ENCODE results near the gene KRTAP10-7. TPM values are rescaled to one million over a fixed set of nuclear protein-coding genes. Genes with fewer than 3 reads are reported as not detected.
"Not testable (repeated sequence)": the region's sequence is repeated elsewhere in the genome, so short reads cannot be mapped to it uniquely, and the experiment has no call there.

KRTAP10-7 gene
- total RNA-seq, 1 donor from 2014 or later: not detected

- TF ChIP-seq, protein P1, sequence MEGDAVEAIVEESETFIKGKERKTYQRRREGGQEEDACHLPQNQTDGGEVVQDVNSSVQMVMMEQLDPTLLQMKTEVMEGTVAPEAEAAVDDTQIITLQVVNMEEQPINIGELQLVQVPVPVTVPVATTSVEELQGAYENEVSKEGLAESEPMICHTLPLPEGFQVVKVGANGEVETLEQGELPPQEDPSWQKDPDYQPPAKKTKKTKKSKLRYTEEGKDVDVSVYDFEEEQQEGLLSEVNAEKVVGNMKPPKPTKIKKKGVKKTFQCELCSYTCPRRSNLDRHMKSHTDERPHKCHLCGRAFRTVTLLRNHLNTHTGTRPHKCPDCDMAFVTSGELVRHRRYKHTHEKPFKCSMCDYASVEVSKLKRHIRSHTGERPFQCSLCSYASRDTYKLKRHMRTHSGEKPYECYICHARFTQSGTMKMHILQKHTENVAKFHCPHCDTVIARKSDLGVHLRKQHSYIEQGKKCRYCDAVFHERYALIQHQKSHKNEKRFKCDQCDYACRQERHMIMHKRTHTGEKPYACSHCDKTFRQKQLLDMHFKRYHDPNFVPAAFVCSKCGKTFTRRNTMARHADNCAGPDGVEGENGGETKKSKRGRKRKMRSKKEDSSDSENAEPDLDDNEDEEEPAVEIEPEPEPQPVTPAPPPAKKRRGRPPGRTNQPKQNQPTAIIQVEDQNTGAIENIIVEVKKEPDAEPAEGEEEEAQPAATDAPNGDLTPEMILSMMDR (IDR thresholded peaks at IDR 0.05; ENCODE audit: insufficient read depth, low read length, poor library complexity, severe bottlenecking): no peak
- Histone ChIP-seq H3K36me3 (ENCODE audit: control insufficient read depth, insufficient read depth, low read length) (no peaks in the 10 kb centered on the region), H3K27me3 (ENCODE audit: control insufficient read depth, insufficient read depth, low read length) (no peaks in the 10 kb centered on the region), H3K4me3 (ENCODE audit: low read depth, low read length) (no peak overlapping the region)
- no peak for DNase-seq (ENCODE audit: low read depth)
These were observed 25.9 kb downstream of the KRTAP10-7 start for GRCh38 chr21:44626262-44626661.

DNA sequence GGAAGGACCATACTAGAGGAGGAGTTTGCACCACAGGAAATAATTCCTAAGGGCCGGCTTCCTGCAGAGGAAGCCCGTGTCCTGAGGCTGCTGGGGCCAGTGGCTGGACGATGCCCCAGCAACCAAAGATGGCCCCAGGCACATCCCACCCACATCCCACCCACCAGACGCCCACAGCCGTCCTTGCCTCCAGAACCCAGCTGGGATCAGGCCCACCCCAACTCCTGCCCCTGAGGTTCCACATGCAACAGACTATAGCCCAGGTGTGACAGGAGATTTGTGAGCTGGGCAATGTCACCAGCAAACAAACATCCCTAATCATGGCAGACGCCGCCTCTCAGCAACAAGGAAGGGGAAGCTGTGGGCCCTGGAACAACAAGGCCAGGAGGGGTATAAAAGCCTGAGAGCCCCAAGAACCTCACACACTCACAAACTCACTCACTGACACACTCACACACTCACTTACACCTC lies 26.3 kb downstream of the KRTAP10-7 start, which contains the start of gene KRTAP10-9:
KRTAP10-9 (plus strand) TSS at position 421 of the 471 bp plus-strand sequence. CDS start 79 bp downstream, outside the sequence.
- TF ChIP-seq, protein P1 (IDR thresholded peaks at IDR 0.05; ENCODE audit: insufficient read depth, low read length, poor library complexity, severe bottlenecking): no peak
- no peaks in the 10 kb centered on the region for H3K27me3 ChIP-seq (ENCODE audit: control insufficient read depth, insufficient read depth, low read length)
- no peaks in the 10 kb centered on the region for H3K36me3 ChIP-seq (ENCODE audit: control insufficient read depth, insufficient read depth, low read length)
- DNase-seq (ENCODE audit: low read depth): no peak
- no peak within 1 kb of the TSS for H3K4me3 ChIP-seq (ENCODE audit: low read depth, low read length)

DNA sequence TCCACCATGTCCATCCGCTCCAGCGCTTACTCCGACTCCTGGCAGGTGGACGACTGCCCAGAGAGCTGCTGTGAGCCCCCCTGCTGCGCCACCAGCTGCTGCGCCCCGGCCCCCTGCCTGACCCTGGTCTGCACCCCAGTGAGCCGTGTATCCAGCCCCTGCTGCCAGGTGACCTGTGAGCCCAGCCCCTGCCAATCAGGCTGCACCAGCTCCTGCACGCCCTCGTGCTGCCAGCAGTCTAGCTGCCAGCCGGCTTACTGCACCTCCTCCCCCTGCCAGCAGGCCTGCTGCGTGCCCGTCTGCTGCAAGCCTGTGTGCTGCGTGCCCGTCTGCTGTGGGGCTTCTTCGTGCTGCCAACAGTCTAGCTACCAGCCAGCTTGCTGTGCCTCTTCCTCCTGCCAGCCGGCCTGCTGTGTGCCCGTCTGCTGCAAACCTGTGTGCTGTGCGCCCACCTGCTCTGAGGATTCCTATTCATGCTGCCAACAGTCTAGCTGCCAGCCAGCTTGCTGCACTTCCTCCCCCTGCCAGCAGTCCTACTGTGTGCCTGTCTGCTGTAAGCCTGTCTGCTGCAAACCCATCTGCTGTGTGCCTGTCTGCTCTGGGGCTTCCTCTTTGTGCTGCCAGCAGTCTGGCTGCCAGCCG lies 26.9 kb downstream of the KRTAP10-7 start:
- H3K4me3 ChIP-seq (ENCODE audit: low read depth, low read length); H3K36me3 ChIP-seq (ENCODE audit: control insufficient read depth, insufficient read depth, low read length); H3K27me3 ChIP-seq (ENCODE audit: control insufficient read depth, insufficient read depth, low read length); DNase-seq (ENCODE audit: low read depth): not testable (repeated sequence)

GRCh38 chr21:44627831-44628233 lies 27.4 kb downstream of the KRTAP10-7 start:
- H3K36me3 ChIP-seq (ENCODE audit: control insufficient read depth, insufficient read depth, low read length); H3K4me3 ChIP-seq (ENCODE audit: low read depth, low read length); DNase-seq (ENCODE audit: low read depth); H3K27me3 ChIP-seq (ENCODE audit: control insufficient read depth, insufficient read depth, low read length): not testable (repeated sequence)

DNA sequence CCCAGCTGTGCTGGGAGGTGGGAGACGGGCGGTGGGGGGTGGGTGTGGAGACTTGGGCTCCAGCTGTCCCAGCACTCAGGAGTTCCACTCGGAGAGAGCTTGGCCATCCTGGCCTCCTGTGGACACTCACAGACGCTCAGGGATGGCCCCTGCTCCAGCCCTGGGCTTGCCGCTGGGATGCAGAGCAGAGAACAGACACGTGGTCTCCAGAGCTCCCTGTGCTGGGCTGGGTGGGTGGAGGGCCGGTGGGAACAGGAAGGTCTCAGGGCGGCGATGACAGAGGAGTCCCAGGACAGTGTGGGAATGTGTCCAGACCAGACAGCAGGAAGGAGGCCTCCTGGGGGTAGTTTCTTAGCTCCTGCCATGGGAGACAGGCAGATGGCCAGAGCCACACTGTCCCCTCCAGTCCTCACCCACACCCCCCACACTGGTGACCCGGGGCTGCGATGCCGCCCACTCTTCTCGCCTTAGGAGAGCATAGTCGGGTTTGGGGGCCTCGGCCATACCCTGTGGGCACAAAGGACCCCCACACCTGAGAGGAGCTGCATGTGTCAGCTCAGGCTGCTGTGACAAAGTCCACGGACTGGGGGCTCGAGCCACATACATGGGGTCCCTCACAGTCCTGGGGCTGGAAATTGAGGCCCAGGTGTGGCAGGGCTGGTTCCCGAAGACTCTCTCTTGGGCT lies 28.5 kb downstream of the KRTAP10-7 start:
- TF ChIP-seq, protein P1 (IDR thresholded peaks at IDR 0.05; ENCODE audit: insufficient read depth, low read length, poor library complexity, severe bottlenecking): no peak
- Histone ChIP-seq H3K4me3 (ENCODE audit: low read depth, low read length) (no peak overlapping the region), H3K27me3 (ENCODE audit: control insufficient read depth, insufficient read depth, low read length) (no peaks in the 10 kb centered on the region), H3K36me3 (ENCODE audit: control insufficient read depth, insufficient read depth, low read length) (no peaks in the 10 kb centered on the region)
- DNase-seq (ENCODE audit: low read depth): no peak

- Histone ChIP-seq H3K27me3 (ENCODE audit: control insufficient read depth, insufficient read depth, low read length) (no peaks in the 10 kb centered on the region), H3K4me3 (ENCODE audit: low read depth, low read length) (no peak overlapping the region), H3K36me3 (ENCODE audit: control insufficient read depth, insufficient read depth, low read length) (no peaks in the 10 kb centered on the region)
- TF ChIP-seq, protein P1 (IDR thresholded peaks at IDR 0.05; ENCODE audit: insufficient read depth, low read length, poor library complexity, severe bottlenecking): no peak
- no peak for DNase-seq (ENCODE audit: low read depth)
These were observed 30.0 kb downstream of the KRTAP10-7 start for GRCh38 chr21:44630440-44630839.

Measured in kidney epithelial cell (primary cell).